ACHN (cell line): ENCODE data around the gene TXNRD2.

Experiments used
- DNase-seq: peaks from one replicate; pipeline ENCODE4 v3.0.0-alpha.2; 2015
- in situ Hi-C: cut with HindIII; loops from 2 replicates; pipeline ENCODE4 v1.10.0; 2017; ENCODE audit warnings: low sequenced_read_pairs, low pct_ligation_motif_present, low pct_unique_long_range_greater_than_20kb

TXNRD2 gene

GRCh38 chr22:19981171-19981960, 39.7 kb upstream of the TXNRD2 start:
- in situ Hi-C loops: no loop called here
- no peak for DNase-seq

DNA sequence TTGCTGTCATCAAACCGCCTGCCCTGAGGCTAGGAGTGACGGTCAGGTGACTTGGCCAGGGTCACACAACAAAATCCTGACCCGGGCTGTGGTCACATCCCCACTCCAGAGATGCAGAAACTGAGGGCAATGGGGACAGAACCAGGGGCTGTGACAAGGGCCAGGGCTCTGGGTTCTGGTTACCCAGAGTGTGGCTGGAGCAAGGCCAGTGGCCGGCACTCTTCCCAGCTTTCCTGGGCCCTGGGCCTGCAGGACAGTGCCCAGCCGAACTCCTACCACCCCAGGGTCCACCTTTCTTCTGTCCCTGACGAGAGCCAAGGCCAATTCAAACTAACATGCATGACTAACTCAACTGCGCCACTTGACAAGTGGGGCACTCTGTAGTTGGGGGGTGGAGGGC, 39.1 kb upstream of the TXNRD2 start:
- in situ Hi-C loops: no loop called here
- no peak for DNase-seq

DNA sequence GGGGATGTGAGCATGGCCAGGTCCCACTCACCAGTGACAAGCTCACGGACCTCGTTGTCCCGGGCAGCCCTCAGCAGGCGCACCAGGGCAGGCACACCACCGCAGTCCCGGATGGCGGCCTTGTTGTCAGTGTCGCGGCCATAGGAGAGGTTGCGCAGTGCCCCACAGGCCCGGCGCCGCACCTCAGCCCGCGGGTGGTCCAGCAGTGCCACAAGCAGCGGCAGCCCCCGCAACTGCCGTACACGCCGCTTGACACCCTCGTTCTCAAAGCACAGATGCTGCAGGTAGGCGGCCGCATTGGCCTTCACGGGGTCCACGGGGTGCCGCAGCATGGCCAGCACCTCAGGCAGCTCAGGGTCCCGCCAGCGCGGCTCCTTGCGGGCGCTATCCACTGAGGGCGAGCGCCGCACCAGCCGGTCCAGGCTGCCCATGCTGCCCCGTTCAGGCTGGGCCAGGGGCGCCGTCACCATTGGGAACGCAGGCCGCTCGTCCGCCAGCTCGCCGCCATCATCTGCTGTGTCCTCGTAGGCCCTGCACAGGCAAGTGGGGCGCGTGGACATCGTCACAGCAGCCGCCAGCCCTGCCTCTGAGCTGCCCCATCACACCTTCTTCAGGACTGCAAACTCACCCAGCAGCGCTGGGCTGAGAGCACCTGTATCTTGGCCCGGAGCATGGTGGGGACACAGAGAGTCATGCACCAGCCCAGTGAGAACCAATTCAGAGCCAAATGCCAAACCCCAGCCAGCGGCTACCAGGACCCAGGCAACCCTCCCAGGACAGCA, 38.3 kb upstream of the TXNRD2 start:
- DNase-seq: no peak
- in situ Hi-C loops: no loop called here

DNA sequence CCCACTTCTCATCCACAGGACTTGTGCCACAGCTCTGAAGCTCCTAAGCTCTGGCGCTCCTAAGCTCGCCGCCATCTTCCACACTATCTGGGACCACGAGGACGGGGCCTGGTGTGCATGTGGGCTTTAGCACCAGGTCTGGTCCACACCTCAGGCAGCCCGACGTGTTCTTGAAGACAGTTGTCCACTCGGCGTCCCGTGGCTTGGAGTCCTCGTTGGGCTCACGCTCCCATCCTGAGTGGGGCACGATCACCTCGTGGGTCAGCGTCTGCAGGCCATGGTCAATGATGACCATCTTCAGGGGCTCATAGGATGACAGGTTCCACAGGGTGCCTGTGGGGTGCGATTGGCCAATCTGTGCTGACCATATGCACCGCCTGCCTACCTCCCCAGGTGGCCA, 37.1 kb upstream of the TXNRD2 start:
- no peak for DNase-seq
- in situ Hi-C loops: no loop called here

GRCh38 chr22:19977296-19978243, 36.0 kb upstream of the TXNRD2 start:
- DNase-seq: no peak
- in situ Hi-C loops: no loop called here

DNA sequence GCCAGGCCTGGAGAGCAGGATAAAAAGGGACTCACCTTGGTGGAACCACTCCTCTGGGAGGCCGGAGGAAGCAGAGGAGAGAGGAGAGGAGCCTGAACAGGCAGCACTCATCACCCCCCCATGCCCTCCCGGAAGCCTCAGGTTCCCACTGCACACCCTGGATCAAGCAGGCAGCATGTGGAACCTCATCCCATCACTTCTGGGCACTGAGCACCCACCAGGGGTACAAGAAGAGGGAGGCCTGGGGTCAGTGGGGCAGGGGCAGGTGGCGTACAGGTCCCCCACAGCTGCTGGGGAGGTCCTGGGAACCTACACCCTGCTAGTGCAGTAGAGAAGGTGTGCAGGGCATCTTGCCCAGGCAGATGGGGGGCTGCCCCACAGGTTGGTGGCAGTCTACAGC, 35.1 kb upstream of the TXNRD2 start:
- in situ Hi-C loops: no loop called here
- DNase-seq: no peak

DNA sequence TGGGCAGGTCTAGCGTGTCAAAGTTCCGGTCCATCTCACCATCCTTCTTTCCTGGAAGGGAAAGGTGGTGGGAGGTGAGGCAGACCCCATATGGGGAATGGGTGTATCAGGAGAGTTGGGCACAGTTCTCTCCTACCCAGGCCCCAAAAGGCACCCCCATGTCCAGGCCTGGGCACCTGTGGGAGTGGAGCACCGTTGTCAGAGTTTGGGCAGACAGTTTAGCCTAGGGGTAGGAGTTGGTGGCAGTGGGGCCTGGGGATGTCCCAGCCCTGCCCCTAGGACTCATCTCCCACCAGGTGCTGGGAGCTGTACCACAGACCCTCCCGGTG, 34.1 kb upstream of the TXNRD2 start:
- in situ Hi-C loops: no loop called here
- DNase-seq: no peak

- in situ Hi-C loops: no loop called here
- DNase-seq: no peak
These were observed 33.5 kb upstream of the TXNRD2 start for GRCh38 chr22:19974935-19975706.

GRCh38 chr22:19974268-19974861, 32.7 kb upstream of the TXNRD2 start:
- in situ Hi-C loops: no loop called here

DNA sequence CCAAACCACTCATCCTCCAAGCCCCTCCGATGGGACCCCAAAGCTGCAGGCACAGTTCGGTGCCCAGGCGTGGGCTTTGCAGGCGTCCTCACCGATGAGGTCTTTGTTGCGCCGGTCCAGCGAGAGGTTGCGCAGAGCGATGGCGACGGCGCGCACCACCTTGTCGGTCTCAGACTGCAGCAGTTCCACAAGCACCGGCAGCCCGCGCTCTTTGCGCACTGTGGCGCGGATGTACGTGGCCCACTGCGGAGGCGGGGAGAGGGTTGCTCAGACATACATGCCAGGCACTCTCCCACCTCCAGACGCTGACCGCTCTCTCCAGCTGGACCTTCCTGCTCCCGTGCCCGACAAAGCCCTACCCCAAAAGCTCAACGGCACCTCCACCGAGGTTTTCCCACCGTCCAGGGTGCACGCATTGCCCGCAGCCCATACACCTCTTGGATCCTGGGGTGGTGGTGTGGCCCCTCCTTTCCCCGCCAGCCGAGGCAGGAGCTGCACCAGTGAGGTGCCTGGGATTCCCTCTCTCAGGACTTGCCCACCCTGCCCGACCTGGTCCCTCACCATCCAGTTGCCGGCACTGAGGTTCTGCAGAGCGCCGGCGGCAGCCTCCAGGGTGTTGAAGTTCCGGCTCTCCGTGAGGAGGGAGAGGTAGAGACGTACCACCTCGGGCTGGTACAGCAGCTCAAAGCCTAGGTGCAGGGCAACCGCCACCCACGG, 32.1 kb upstream of the TXNRD2 start:
- in situ Hi-C loops: no loop called here
- DNase-seq: no peak

More at GRCh38 chr22:19974268-19974861, 32.7 kb upstream of the TXNRD2 start:
- DNase-seq: peak; percentile 46

- DNase-seq: no peak
- in situ Hi-C loops: no loop called here
These were observed 31.3 kb upstream of the TXNRD2 start for GRCh38 chr22:19972652-19973550.

- in situ Hi-C loops: no loop called here
- no peak for DNase-seq
These were observed 30.6 kb upstream of the TXNRD2 start for GRCh38 chr22:19972251-19972650.

DNA sequence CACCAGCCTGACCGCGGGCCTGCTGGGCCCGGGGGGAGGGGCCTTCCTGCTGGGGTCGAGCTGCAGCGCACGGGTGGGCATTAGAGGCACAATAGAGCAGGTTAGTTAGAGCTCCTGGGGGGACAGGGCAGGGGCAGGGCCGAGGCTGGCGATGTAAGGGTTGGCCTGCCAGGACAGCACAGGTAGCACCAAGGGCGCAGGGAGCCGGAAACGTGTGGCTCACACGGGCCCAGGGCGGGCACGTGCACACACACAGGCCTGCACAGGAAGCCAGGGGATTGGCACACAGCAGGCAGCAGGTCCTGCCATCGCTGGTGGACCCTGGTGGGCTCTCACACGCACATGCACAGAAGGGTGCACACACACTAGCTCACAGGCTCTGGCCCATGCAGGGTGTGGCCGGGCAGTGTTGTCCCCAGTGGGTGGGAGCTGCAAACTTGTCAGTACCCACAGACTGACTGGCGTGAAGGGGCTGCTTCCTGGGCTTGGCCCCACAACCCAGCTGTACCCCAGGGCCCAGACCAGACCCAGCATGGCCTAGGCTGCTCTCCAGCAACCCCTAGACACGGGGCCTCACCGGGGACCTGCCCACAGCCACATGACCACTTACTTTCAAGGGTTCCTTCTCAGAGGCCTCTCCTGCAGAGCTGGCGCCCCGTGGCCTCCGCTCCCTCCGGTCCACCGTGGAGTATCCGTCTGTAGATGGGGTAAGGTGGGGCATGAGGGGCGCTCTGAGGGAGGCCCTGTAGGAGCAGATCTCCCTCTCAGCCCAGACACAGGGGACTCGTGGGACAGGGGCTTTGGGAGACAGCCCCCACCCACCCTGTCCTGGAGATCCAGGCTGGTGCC, 29.9 kb upstream of the TXNRD2 start:
- DNase-seq: no peak

GRCh38 chr22:19970479-19971275, 29.1 kb upstream of the TXNRD2 start:
- DNase-seq: peak; percentile 52
- in situ Hi-C loops: no loop called here

More for the DNA sequence above, 29.9 kb upstream of the TXNRD2 start:
- in situ Hi-C loops: no loop called here

- in situ Hi-C loops: no loop called here
- DNase-seq: no peak
These were observed 28.4 kb upstream of the TXNRD2 start for GRCh38 chr22:19970031-19970478.
